ENCODE results near the gene FGF23.

The FGF23 gene

GRCh38 chr12:4383304-4383865 is 3.9 kb upstream of the FGF23 start:
- DNase-seq (ENCODE audit: low read depth) = no peak

GRCh38 chr12:4380332-4380731 is 820 bp upstream of the FGF23 start:
- DNase-seq (ENCODE audit: low read depth) = no peak

GRCh38 chr12:4378772-4379171 is 740 bp downstream of the FGF23 start:
- no peak for DNase-seq (ENCODE audit: low read depth)

- no peak for DNase-seq (ENCODE audit: low read depth)
These were observed 4.1 kb downstream of the FGF23 start for GRCh38 chr12:4375449-4375848.

- DNase-seq (ENCODE audit: low read depth) = no peak
These were observed 6.9 kb downstream of the FGF23 start for GRCh38 chr12:4372653-4373052.

- no peak for DNase-seq (ENCODE audit: low read depth)
These were observed 9.2 kb downstream of the FGF23 start for GRCh38 chr12:4370265-4370664.

GRCh38 chr12:4369548-4369947 is 10.0 kb downstream of the FGF23 start:
- DNase-seq (ENCODE audit: low read depth) = no peak

GRCh38 chr12:4366090-4366489 is 13.4 kb downstream of the FGF23 start:
- no peak for DNase-seq (ENCODE audit: low read depth)

- DNase-seq (ENCODE audit: low read depth) = peak; percentile 36
These were observed 23.5 kb downstream of the FGF23 start for GRCh38 chr12:4356041-4356327.

GRCh38 chr12:4355156-4356040 is 24.1 kb downstream of the FGF23 start:
- peak; percentile 9 for DNase-seq (ENCODE audit: low read depth)

GRCh38 chr12:4353785-4354208 is 25.7 kb downstream of the FGF23 start:
- DNase-seq (ENCODE audit: low read depth) = peak; percentile 9

- DNase-seq (ENCODE audit: low read depth) = no peak
These were observed 32.6 kb downstream of the FGF23 start for GRCh38 chr12:4346931-4347330.

GRCh38 chr12:4331842-4332241 is 47.7 kb downstream of the FGF23 start:
- DNase-seq (ENCODE audit: low read depth) = no peak

- no peak for DNase-seq (ENCODE audit: low read depth)
These were observed 48.3 kb downstream of the FGF23 start for GRCh38 chr12:4331221-4331620.

- DNase-seq (ENCODE audit: low read depth) = no peak
These were observed 49.3 kb downstream of the FGF23 start for GRCh38 chr12:4330203-4330602.

- DNase-seq (ENCODE audit: low read depth) = no peak
These were observed 52.2 kb downstream of the FGF23 start for GRCh38 chr12:4327293-4327692.

- no peak for DNase-seq (ENCODE audit: low read depth)
These were observed 53.5 kb downstream of the FGF23 start for GRCh38 chr12:4325966-4326365.

GRCh38 chr12:4324366-4324765 is 55.1 kb downstream of the FGF23 start:
- DNase-seq (ENCODE audit: low read depth) = no peak

GRCh38 chr12:4323396-4323795 is 56.1 kb downstream of the FGF23 start:
- no peak for DNase-seq (ENCODE audit: low read depth)

- no peak for DNase-seq (ENCODE audit: low read depth)
These were observed 56.8 kb downstream of the FGF23 start for GRCh38 chr12:4322726-4323125.

- DNase-seq (ENCODE audit: low read depth) = peak; percentile 96
These were observed 58.4 kb downstream of the FGF23 start, which contains the start of gene TIGAR for GRCh38 chr12:4320853-4321701. TSS of gene TIGAR (plus strand) at chr12:4321213. CDS start at chr12:4321272, 59 bp downstream.

- DNase-seq (ENCODE audit: low read depth) = no peak
These were observed 59.0 kb downstream of the FGF23 start for GRCh38 chr12:4320497-4320852.
